GM18519 (cell line): ENCODE data around the gene UNC5A.

ENCODE experiments used
- ATAC-seq: cut with Tn5 transposase; IDR thresholded peaks from one replicate; pipeline ENCODE4 v1.9.1; 2021; ENCODE audit warnings: mild to moderate bottlenecking, moderate library complexity; ENCODE audit not compliant: unreplicated experiment, low FRiP score

Gene UNC5A

DNA sequence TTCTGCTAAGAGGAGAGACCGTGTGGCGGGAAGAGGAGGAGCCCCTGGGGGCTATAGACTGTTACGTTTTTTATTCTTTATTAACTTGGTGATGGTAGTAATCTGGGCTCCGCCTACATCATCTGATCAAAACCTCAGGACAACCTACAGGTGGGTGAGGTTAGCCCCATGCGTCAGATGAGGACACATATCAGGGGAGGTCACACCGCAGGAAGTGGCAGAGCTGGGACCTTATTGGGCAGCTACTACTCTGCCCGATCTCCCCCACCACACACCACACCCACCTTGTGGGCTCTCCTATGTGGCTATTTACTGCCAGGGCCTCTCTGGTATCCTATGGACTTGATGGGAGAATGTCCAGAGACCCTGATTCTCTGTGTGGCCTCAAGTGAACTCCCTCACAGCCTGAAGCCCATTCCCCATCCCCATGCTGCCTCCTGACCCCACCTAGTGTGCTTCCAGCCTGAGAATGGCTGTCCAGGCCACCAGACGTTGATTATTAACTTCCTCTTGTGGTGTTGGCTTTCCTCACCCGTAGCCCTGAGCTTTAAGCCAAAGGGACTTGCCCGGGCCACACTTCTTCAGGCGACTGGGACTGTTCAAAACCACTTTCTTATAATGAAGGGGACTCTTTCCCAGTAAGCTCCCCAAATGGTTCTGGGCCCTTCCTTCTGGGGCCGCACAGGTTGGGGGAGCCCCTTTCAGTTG, 8.2 kb downstream of the UNC5A start:
- ATAC-seq, result no peak

DNA sequence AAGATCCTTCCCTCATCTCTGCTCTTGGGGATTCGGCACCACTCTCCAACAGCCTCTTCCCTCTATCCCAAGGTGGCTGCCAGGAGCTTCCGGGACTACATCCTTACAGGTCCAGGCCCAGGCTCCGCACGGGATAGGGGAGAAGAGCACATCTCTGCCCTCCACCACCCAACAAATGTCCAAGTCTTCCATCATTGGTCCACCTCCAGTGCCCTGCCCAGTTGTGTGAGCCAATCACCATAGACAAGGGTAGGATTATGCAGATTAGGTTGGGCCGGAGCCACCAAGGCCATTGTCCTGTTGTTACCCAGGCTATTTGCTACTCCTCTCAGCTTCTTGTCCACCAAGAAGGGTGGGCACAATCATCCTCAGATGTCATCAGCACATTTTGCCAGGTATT, 9.1 kb downstream of the UNC5A start:
- ATAC-seq, result no peak

DNA sequence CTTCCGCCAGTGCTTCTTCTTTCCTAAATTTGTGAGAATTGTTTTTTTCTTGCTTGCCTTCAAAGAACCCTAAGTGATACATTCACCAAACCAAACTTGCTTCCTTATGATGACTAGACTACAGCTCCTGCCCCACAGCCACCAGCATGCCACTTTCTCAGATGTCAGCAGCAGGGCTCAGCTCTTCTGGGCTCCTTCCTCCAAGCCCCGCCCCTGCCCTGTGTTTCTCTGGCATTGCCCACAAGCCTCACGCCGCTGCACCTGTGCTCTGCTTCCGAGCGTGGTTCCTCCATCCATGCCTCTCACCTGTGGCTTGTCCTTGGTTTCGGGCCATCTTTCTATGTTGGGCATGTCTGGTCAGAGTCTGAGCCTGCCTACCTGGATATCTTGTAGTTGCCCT, 10.6 kb downstream of the UNC5A start:
- ATAC-seq, result no peak

DNA sequence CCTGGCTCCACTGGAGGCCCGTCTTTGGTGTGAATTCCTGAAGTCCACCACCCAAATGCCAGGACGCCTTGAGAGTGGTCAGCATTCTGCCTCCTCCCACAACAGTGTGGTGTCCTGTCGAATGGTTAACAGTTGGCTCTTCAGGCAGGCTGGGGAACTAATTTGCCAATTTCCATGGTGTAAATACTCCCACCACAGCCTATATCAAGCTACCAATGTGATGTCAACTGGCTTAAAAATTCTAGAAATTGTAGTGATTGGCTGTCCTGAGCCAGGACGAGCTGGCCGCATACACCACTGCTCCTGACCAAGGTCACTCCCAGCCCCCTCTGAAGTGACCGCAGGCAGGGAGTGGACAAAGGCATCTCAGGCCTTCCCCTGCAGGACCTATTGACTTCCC, 11.1 kb downstream of the UNC5A start:
- ATAC-seq, result no peak

DNA sequence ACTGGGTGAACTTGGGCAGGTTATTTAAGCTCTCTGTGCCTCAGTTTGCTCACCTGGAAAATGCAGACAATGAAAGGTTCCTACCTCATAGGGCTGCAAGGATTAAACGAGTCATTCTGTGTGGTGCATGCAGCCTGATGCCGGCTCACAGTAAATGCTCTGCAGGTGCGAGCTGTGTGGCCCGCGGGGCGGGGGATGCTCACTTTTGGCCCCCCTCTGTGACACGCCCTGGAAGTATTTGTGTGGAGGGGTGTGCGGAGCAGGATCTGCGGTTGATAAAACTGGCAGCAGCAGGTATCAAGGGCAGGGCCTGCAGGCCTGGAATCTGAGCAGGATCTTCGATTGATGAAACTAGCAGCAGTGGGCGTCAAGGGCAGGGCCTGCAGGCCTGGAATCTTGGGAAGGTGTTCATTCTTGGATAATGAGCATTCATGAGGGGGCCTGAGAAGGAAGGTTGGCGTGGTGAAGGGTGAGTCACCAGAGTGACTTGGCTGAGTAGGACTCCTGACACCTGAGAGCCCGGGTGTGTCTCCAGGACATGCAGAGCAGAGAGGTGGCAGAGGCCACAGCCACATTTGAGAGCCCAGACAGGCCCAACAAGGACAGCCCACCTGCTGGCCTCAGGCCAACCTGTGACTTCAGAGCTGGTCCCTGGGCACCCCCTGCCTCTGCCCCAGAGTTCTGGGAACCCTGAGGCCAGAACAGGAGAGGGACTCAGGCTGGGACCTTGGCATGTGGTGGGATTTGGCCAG, 11.9 kb downstream of the UNC5A start:
- ATAC-seq, result no peak

DNA sequence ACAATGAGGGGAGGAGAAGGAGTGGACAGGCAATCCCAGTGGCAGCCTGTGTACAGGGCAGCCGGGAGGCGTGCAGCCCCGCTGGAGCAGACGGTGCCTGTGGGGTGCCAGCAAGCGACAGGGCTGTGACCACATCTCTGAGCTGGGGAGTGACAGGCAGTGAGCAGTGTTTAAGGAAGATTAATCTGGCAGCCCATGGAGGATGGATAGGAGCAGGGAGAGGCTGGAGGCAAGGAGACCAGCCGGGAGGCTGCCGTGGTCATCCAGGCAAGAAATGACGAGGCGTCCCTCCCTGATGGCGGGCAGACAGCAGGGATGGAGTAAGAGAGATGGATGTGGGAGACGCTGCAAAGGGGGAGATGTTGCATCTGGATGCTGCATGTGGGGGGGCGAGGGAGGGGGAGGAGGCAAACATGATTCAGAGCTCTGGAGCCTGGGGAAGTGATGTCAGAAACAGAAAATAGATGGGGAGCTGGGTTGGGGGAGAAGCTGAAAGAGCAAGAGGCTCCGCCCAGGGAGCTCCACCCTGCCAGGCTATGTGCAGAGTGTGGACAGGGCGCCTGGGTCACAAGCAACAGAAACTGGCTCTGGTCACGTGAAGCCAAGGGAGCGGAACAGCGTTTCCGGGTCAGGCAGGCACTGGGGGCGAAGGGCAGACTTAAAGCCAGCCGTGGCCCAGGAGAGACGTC, 12.6 kb downstream of the UNC5A start:
- no peak for ATAC-seq

DNA sequence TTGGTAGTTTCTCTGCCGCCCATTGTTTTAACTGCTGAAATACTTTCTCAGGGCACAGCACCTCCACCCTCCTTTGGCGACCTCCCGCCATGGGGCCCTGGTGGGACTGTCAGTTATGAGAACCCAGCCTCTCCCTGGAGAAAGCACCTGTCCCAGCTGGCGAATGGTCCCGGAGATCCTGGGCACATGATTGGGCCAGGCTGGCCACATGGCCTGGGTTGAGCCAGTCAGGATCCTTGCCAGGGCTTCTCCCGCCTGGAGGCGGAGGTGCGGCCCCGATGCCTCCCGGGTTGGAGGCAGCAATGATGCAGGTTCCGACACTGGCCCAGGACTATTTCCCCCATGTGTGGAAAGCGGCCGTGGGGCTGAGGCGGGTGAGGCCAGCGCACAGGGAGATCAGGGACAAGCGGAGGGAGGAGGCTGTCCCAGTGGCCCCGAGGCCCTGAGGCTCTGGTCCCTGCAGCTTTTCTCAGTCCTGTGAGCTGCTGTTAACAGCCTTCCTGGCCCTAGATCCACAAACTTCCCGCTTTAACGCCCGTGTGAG, 13.6 kb downstream of the UNC5A start:
- ATAC-seq, result no peak

DNA sequence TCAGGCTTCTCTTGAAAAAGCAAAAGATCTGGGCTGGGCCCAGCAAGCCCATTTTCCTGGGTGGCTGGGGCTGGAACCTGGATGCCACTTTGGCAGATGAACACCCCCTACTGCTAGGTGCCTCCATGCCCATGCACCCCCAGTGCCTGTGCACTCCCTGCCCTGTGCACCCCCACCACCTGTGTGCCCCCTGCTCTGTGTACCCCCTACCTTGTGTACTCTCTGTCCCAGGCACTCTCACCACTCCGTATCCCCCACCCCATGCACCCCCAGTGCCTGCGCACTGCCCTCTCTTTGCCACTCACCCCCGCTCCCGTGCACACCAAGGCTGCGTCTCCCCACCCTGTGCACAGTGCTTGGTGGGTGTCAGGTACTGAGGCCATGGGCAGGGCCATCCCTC, 14.2 kb downstream of the UNC5A start:
- ATAC-seq, result no peak

DNA sequence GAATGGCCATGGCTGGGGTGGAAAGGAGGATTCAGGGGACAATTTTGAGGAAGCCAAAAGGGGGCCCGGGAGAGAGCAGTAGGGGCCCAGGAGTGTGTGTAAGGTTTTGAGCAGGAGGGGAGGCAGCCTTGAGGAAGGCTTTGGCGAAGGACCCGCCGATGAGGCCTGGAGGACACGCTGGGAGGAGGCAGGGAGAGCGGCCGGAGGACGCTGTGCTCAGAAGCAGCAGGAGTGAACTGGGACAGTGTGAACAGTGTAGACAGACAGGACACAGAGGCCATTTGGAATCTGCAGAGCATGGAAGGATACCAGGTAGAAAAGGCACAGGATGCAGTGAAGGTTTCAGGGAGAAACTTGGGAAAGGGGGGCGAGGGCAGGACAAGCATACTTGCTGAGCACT, 14.9 kb downstream of the UNC5A start:
- ATAC-seq, result no peak

DNA sequence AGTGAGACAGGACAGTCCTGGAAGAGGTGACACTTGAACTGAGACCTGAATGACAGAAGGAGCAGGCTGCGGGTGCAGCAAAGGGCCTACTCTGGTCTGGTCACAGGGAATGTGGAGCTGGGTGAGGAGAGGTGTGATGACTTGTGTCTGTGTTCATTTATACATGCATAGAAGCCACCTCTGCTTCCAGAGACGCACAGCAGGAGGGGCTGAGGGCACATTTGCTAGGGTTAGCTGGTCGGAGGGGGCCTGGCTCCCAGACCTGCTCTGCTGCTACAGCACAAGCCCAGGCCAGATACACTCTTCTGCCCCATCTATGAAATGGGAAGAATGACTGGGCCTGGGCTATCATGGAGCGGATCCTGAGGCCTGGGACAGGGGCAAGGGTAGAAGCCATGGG, 15.6 kb downstream of the UNC5A start:
- no peak for ATAC-seq

DNA sequence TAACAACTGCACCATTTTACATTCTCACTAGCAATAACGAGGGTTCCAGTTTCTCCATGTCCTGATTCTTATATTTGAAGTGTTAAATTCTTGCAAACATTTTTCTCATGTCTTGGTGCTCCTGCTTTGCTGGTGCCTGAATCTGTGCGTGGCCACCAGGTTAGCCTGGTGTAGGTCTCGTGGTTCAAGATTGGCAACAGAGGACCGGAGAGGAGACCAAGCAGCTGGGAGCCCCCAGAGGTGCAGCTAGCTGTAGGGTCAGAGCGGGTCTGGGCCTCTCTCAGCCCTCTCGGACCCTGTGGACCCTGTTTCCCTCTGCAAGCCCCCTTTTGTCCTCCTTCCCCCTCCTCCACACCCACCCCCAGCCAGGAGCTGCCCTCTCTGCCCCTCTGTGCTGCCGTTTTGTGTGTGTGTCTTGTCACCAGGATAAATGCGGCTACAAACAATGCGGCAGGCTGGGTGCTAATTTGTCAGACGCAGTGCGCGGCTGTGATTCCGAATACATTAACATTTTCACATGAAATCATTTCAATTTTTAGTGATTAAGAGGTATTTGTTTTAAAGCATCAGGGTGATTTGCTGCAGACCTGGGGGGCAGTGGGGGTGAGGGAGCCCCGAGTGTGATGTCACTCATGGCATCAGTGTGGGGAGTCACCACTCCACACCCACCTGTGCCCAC, 17.5 kb downstream of the UNC5A start:
- ATAC-seq, result no peak

DNA sequence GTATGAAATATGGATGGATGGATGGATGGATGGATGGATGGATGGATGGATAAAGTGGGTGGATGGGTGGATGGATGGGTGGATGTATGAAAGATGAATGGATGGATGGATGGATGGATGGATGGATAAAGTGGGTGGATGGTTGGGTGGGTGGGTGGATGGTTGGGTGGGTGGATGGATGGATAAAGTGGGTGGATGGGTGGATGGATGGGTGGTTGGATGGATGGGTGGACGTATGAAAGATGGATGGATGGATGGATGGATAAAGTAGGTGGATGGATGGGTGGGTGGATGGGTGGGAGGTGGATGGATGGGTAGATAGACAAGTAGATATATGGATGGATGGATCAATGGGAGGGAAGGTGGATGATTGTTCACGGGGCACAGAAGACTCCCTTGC, 19.0 kb downstream of the UNC5A start:
- no peak for ATAC-seq

DNA sequence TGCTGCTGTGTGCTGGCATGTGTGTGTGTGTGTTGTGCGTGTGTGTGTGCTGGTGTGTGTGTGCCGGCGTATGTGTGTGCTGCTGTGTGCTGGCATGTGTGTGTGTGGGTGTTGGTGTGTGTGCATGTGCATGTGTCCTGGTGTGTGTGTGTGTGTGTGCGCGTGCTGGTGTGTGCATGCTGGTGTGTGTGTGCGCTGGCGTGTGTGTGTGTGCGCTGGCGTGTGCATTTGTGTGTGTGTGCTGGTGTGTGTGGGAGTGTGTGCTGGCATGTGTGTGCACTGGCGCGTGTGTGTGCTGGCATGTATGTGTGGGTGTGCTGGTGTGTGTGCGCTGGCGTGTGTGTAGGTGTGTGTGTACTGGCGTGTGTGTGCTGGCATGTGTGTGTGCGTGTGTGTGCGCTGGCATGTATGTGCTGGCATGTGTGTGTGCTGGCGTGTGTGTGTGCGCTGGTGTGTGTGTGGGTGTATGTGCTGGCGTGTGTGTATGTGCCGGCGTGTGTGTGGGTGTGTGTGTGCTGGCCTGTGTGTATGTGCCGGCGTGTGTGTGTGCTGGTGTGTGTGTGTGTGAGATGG, 20.1 kb downstream of the UNC5A start:
- no peak for ATAC-seq

DNA sequence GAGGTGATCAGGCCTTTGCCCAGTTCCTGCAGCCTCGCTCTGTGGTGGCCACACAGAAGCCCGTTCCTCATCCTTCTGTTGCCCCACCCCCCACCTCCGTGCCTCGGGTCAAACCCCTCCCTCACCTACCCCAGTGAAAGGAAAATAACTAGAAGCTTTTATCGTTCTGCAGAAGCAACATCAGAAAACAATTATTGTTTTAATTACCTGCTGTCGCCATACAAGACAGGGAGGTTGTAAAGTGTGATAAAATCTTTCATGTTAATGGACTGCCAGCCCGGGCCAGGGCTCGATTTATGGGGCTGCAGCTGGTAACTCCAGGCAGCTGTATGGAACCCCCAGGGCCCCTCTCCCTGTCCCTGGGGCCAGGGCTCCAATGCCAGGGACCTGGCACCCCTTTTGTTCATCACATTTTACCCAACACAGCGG, 20.6 kb downstream of the UNC5A start:
- no peak for ATAC-seq

DNA sequence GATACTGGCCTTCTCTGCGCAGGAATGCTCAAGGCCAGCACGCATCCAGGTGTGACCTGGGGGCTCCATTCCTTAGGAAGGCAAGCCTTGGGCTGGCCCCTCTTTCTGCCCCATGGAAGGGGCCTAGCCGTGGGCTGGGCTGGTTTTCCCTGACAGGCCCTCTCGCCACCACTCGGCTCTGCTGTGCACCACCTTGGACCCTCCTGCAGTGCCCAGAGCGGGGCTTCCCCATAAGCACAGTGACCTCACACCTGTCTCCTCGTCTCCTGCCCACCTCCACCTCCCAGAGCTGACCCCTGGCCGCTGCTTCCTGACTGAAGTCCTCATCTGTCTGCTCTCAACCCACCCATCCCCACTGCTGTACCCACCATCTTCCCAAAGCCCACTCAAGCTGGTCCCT, 21.1 kb downstream of the UNC5A start:
- ATAC-seq, result no peak

DNA sequence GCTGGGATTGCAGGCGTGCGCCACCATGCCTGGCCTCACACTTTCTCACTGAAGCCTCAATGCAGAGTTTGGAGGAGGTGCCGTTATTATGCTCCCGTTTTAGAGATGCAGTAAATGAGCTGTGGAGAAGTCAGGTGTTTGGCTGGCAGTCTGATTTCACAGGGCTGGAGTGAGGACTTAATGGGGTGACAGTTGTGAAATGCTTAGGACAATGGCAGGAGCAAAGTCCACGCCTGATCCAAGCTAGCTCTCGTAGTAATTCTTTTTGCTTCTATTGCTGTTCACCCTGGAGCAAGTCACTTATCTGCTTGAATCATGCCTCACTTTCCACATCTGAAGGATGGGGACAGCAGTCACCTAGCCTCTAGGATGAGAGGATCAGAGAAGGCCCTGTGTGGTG, 21.8 kb downstream of the UNC5A start:
- ATAC-seq, result no peak

DNA sequence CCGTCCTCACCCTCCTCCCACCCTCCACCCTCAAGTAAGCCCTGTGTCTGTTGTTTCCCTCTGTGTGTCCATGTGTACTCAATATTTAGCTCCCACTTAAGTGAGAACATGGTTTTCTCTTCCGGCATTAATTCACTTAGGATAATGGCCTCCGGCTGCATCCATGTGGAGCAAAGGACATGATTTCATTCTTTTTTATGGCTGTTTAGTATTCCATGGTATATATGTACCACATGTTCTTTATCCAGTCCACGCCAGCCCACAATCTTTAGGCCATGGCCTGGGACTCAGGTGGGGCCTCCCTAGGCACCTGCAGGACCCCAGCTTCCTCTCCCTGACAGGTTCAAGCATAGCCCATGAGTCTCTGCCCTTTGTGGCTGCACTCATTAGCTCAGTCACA, 22.9 kb downstream of the UNC5A start:
- no peak for ATAC-seq

DNA sequence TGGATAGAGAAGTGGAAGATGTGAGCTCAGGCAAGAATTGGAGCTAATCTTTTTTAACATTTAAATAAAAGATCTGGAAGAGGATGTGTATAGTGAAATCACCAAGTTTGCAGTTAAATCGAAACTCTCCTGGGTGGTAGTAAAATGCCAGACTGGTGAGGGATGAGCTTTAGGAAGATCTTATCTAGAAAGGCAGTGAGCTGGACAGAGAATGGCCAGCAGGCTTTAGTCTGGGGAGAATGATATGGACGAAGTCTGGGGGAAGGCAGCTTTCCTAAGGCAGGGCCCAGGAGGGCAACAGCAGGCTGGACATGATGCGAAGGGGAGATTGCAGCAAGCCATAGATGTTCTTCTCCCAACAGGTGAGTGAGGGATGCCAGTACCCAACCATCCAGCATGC, 25.6 kb downstream of the UNC5A start:
- no peak for ATAC-seq

DNA sequence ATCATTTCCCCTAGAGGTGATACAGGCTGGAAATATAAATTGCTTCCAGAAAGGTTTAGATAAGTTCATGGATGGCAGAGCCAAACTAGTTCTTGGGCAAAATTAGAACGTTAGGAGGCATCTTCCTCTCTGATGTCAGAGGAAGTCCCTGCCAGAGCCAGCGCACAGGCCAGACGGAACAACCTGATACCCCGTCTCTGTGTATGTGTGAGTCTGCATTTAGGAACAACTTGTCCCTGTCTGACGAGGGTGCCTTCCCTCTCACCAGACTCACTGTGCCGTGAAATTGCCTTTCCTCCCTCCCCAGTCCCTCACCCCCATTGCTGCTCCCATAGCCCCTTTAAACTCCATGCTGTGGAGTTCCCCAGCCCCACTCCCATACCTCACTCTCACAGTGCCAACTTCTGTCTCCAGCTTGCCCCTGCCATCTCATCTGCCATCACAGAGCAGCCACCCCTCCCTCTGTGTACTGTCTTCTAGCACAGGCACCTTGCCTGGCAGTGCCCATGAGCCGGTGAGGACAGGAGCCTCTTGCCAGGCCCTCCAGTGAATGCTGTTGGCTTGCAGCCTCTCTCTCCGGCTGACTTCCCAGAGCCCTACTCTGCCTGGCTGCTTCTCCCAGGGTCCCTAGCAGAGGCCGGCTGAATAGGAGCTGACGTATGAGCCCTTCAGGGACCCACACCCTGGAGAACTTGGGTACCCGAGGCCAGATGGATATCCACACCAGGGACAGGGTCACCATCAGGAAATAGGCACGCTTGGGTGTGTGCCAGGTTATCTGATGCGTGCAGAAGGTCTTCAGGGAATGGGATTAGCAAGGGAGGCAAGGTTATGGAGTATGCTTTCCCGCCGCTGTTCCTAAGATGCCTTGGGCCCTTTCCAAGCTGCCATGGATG, 26.7 kb downstream of the UNC5A start:
- ATAC-seq, result no peak

DNA sequence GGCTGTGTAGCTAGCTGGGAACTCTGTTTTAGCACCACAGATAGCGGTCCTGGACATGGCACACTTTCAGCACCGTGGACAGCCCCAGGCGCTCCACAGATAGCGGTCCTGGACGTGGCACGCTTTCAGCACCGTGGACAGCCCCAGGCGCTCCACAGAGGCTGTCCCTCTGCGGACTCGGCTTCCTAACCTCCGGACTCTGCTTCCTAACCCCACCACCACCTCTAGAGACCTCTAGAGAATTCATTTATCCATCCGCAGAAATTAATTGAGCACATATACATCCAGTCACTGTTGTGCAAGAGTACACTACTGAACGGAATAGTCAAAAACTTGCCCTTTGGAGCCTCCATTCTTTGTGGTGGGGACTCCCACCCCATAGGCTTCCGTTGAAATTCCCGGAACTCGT, 27.4 kb downstream of the UNC5A start:
- no peak for ATAC-seq
